LNCAP (cell line): ENCODE data around the gene KIF4A.

Experiments
- CTCF ChIP-seq: fragments of 450-650 bp; IDR thresholded peaks from 2 replicates; pipeline ENCODE4 v1.5.1; 2017; ENCODE audit warnings: mild to moderate bottlenecking

KIF4A gene

DNA sequence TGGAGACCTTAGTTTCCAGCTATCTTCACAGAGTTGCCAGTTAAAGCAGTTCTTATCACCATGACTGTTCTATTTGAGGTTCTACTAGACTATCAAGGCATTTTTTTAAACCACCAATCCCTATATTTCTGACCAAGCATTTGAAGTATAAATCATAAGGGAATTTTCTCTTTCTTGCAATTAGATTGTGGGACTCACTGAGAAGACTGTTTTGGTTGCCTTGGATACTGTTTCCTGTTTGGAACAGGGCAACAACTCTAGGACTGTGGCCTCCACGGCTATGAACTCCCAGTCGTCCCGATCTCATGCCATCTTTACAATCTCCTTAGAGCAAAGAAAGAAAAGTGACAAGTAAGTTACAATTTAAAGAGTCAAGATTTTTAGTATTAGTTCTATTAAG, 11.8 kb downstream of the KIF4A start:
- no peak for TF ChIP-seq CTCF

GRCh38 chrX:70313503-70313902, 23.6 kb downstream of the KIF4A start:
- TF ChIP-seq CTCF = no peak

GRCh38 chrX:70322784-70323183, 32.9 kb downstream of the KIF4A start:
- no peak for TF ChIP-seq CTCF

- TF ChIP-seq CTCF = no peak
These were observed 34.4 kb downstream of the KIF4A start for GRCh38 chrX:70324326-70324725.

DNA sequence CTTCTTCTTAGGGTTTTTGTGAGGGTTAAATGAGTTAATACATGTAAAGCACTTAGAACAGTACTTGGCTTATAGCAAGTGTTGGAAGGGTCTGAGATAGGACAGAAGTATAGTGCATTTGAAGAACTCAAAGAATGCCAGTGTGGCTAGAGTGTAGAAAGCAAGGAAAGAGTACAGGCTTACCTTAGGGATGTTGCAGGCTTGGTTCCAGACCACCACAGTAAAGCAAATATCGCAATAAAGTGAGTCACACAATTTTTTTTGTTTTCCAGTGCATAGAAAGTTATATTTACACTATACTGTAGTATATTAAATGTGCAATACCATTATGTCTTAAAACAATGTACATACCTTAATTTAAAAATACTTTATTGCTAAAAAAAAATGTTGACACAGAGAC, 41.3 kb downstream of the KIF4A start:
- TF ChIP-seq CTCF = no peak

- no peak for TF ChIP-seq CTCF
These were observed 42.7 kb downstream of the KIF4A start for GRCh38 chrX:70332600-70332999.

DNA sequence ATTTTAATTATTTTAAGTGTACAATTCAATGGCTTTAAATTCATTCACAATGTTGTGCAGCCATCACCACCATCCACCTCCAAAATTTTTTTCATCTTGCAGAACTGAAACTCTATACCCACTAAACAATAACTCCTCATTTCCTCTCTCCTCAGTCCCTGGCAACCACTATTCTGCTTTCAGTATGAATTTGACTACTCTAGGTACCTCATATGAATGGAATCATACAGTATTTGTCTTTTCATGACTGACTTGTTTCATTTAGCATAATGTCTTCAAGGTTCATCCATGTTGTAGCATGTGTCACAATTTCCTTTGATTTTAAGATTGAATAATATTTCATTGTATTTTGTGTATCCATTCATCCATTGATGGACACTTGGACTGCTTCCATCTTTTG, 46.9 kb downstream of the KIF4A start:
- TF ChIP-seq CTCF = no peak

- TF ChIP-seq CTCF = no peak
These were observed 48.4 kb downstream of the KIF4A start for GRCh38 chrX:70338290-70338689.
